GM21381 (cell line): Measurements from ENCODE around the gene RCE1.

Experiments used
- ATAC-seq: cut with Tn5 transposase; IDR thresholded peaks from one replicate; pipeline ENCODE4 v1.9.1; 2021; ENCODE audit warnings: mild to moderate bottlenecking, moderate library complexity; ENCODE audit not compliant: unreplicated experiment

Gene RCE1

GRCh38 chr11:66884443-66884842, 41.2 kb downstream of the RCE1 start:
- ATAC-seq, result no peak

- ATAC-seq, result no peak
Measured at GRCh38 chr11:66885469-66885868, 42.2 kb downstream of the RCE1 start.

- no peak for ATAC-seq
Measured at GRCh38 chr11:66885950-66886440, 42.8 kb downstream of the RCE1 start.

- ATAC-seq, result no peak
Measured at GRCh38 chr11:66886671-66887221, 43.5 kb downstream of the RCE1 start.

GRCh38 chr11:66887526-66887925, 44.3 kb downstream of the RCE1 start:
- ATAC-seq, result no peak

GRCh38 chr11:66888282-66888681, 45.0 kb downstream of the RCE1 start:
- ATAC-seq, result no peak

- ATAC-seq, result no peak
Measured at GRCh38 chr11:66889960-66890359, 46.7 kb downstream of the RCE1 start.

GRCh38 chr11:66891851-66892660, 48.8 kb downstream of the RCE1 start:
- ATAC-seq, result peak; percentile 91

- ATAC-seq, result no peak
Measured at GRCh38 chr11:66892911-66893310, 49.7 kb downstream of the RCE1 start.

- ATAC-seq, result no peak
Measured at GRCh38 chr11:66894141-66894540, 50.9 kb downstream of the RCE1 start.
